ENCODE results near the gene ASB15.
A peak's percentile ranks its signal among the peaks of the same experiment; 100 is the strongest.

ASB15 gene

GRCh38 chr7:123573341-123573740 lies 28.3 kb upstream of the ASB15 start:
- no peak overlapping the region for H3K4me3 ChIP-seq (ENCODE audit: low read length)
- TF ChIP-seq CTCF (IDR thresholded peaks at IDR 0.05; ENCODE audit: insufficient read depth, low read depth, low read length, missing control alignments) = no peak
- DNase-seq (ENCODE audit: low read depth) = no peak

GRCh38 chr7:123573896-123574467 lies 27.6 kb upstream of the ASB15 start:
- H3K4me3 ChIP-seq (ENCODE audit: low read length) = no peak overlapping the region
- DNase-seq (ENCODE audit: low read depth) = peak; percentile 38
- TF ChIP-seq CTCF (IDR thresholded peaks at IDR 0.05; ENCODE audit: insufficient read depth, low read depth, low read length, missing control alignments) = no peak

GRCh38 chr7:123579416-123579815 lies 22.2 kb upstream of the ASB15 start:
- DNase-seq (ENCODE audit: low read depth) = no peak
- no peak for TF ChIP-seq CTCF (IDR thresholded peaks at IDR 0.05; ENCODE audit: insufficient read depth, low read depth, low read length, missing control alignments)
- H3K4me3 ChIP-seq (ENCODE audit: low read length) = no peak overlapping the region

GRCh38 chr7:123580406-123581161 lies 21.0 kb upstream of the ASB15 start:
- H3K4me3 ChIP-seq (ENCODE audit: low read length) = no peak overlapping the region
- DNase-seq (ENCODE audit: low read depth) = peak; percentile 58
- peak; percentile 91 for TF ChIP-seq CTCF (IDR thresholded peaks at IDR 0.05; ENCODE audit: insufficient read depth, low read depth, low read length, missing control alignments)

- DNase-seq (ENCODE audit: low read depth) = no peak
- TF ChIP-seq CTCF (IDR thresholded peaks at IDR 0.05; ENCODE audit: insufficient read depth, low read depth, low read length, missing control alignments) = no peak
- H3K4me3 ChIP-seq (ENCODE audit: low read length) = no peak overlapping the region
Measured at GRCh38 chr7:123581162-123581459, 20.5 kb upstream of the ASB15 start.

- H3K4me3 ChIP-seq (ENCODE audit: low read length) = no peak overlapping the region
- no peak for DNase-seq (ENCODE audit: low read depth)
- TF ChIP-seq CTCF (IDR thresholded peaks at IDR 0.05; ENCODE audit: insufficient read depth, low read depth, low read length, missing control alignments) = no peak
Measured at GRCh38 chr7:123583821-123584220, 17.8 kb upstream of the ASB15 start.

- no peak for DNase-seq (ENCODE audit: low read depth)
- H3K4me3 ChIP-seq (ENCODE audit: low read length) = no peak overlapping the region
- TF ChIP-seq CTCF (IDR thresholded peaks at IDR 0.05; ENCODE audit: insufficient read depth, low read depth, low read length, missing control alignments) = no peak
Measured at GRCh38 chr7:123588376-123588775, 13.2 kb upstream of the ASB15 start.

Measured in epithelial cell of esophagus (primary cell).